ENCODE data around the gene TIGD2.

DNA sequence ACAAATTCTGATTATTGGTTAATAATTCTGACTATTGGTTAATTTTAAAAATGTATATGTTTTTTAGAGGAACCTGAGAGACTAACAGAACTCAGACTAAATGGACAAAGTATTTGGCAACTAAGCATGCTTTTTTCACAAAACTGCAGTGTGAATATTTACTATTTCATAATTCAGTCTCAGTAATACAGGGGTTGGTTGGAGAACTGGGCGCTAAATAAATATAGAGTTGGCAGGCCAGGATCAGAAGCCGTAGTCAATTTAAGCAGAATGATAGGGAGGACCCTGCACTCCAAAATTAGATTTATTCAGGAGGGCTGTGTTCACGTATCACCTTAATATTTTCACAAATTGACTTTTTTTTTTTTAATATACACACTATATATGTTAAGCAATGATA lies 5.8 kb downstream of the TIGD2 start:
- TF ChIP-seq, protein P1, sequence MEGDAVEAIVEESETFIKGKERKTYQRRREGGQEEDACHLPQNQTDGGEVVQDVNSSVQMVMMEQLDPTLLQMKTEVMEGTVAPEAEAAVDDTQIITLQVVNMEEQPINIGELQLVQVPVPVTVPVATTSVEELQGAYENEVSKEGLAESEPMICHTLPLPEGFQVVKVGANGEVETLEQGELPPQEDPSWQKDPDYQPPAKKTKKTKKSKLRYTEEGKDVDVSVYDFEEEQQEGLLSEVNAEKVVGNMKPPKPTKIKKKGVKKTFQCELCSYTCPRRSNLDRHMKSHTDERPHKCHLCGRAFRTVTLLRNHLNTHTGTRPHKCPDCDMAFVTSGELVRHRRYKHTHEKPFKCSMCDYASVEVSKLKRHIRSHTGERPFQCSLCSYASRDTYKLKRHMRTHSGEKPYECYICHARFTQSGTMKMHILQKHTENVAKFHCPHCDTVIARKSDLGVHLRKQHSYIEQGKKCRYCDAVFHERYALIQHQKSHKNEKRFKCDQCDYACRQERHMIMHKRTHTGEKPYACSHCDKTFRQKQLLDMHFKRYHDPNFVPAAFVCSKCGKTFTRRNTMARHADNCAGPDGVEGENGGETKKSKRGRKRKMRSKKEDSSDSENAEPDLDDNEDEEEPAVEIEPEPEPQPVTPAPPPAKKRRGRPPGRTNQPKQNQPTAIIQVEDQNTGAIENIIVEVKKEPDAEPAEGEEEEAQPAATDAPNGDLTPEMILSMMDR (IDR thresholded peaks at IDR 0.05): no peak
- no peak for TF ChIP-seq POLR2A (IDR thresholded peaks at IDR 0.05)
